Mucosa of rectum (tissue), 2 donors: ENCODE measurements around the gene USP20.

Experiments
- H3K27ac ChIP-seq, 2 donors: one replicate each; pipeline ENCODE4 v1.7.0; 2013; ENCODE audit warnings: inconsistent platforms in 2 of 2, low read depth in 2 of 2, low read length in 2 of 2
- H3K27me3 ChIP-seq, 2 donors: one replicate each; pipeline ENCODE4 v1.7.0; 2013; ENCODE audit warnings: low read length in 2 of 2; ENCODE audit not compliant: control insufficient read depth in 2 of 2, insufficient read depth in 2 of 2
- H3K36me3 ChIP-seq, 2 donors: one replicate each; pipeline ENCODE4 v1.7.0; 2013; ENCODE audit warnings: low read length in 2 of 2; ENCODE audit not compliant: control insufficient read depth in 2 of 2, insufficient read depth in 2 of 2
- H3K4me1 ChIP-seq, 2 donors: one replicate each; pipeline ENCODE4 v1.7.0; 2013; ENCODE audit warnings: low read length in 2 of 2, mild to moderate bottlenecking in 1 of 2; ENCODE audit not compliant: control insufficient read depth in 2 of 2, insufficient read depth in 2 of 2
- H3K4me3 ChIP-seq, 2 donors: one replicate each; pipeline ENCODE4 v1.7.0; 2013; ENCODE audit warnings: low read length in 2 of 2
- H3K9ac ChIP-seq, 2 donors: one replicate each; pipeline ENCODE4 v1.7.0; 2013; ENCODE audit warnings: low read length in 2 of 2, low read depth in 1 of 2, mild to moderate bottlenecking in 1 of 2
- H3K9me3 ChIP-seq, 2 donors: one replicate each; pipeline ENCODE4 v1.7.0; 2013; ENCODE audit warnings: low read length in 2 of 2; ENCODE audit not compliant: control insufficient read depth in 2 of 2
- donor health status: healthy.
- donor health status: Normal muscosa, but diverticular disease.

The USP20 gene

GRCh38 chr9:129914051-129914450 lies 78.8 kb downstream of the USP20 start:
- H3K4me1 ChIP-seq = no peaks in the 10 kb centered on the region
- no peak overlapping the region for H3K27ac ChIP-seq
- no peak overlapping the region for H3K4me3 ChIP-seq
- H3K27me3 ChIP-seq = no peaks in the 10 kb centered on the region
- no peaks in the 10 kb centered on the region for H3K9me3 ChIP-seq
- peaks cover 0 to 6% of the 10 kb centered on the region in 2 donors for H3K36me3 ChIP-seq
- H3K9ac ChIP-seq = no peak overlapping the region

- H3K9me3 ChIP-seq = no peaks in the 10 kb centered on the region
- no peaks in the 10 kb centered on the region for H3K27me3 ChIP-seq
- peaks cover 4 to 7% of the 10 kb centered on the region in 2 donors for H3K36me3 ChIP-seq
- no peaks in the 10 kb centered on the region for H3K4me1 ChIP-seq
- H3K9ac ChIP-seq = no peak overlapping the region
- no peak overlapping the region for H3K27ac ChIP-seq
- H3K4me3 ChIP-seq = no peak overlapping the region
These were observed 81.4 kb downstream of the USP20 start for GRCh38 chr9:129916707-129917106.

- Histone ChIP-seq H3K27me3 (no peaks in the 10 kb centered on the region), H3K36me3 (peaks cover 14 to 16% of the 10 kb centered on the region in 2 donors), H3K9ac (no peak overlapping the region), H3K9me3 (no peaks in the 10 kb centered on the region), H3K4me1 (no peaks in the 10 kb centered on the region), H3K4me3 (no peak overlapping the region), H3K27ac (no peak overlapping the region)
These were observed 83.2 kb downstream of the USP20 start for GRCh38 chr9:129918296-129918950.

GRCh38 chr9:129919277-129919676 lies 84.0 kb downstream of the USP20 start:
- Histone ChIP-seq H3K4me3 (no peak overlapping the region), H3K9ac (no peak overlapping the region), H3K4me1 (no peaks in the 10 kb centered on the region), H3K27me3 (no peaks in the 10 kb centered on the region), H3K36me3 (peaks cover 17 to 18% of the 10 kb centered on the region in 2 donors), H3K9me3 (no peaks in the 10 kb centered on the region), H3K27ac (no peak overlapping the region)

GRCh38 chr9:129919841-129920240 lies 84.6 kb downstream of the USP20 start:
- no peak overlapping the region for H3K4me3 ChIP-seq
- no peaks in the 10 kb centered on the region for H3K4me1 ChIP-seq
- H3K27me3 ChIP-seq = no peaks in the 10 kb centered on the region
- no peaks in the 10 kb centered on the region for H3K9me3 ChIP-seq
- H3K27ac ChIP-seq = no peak overlapping the region
- H3K9ac ChIP-seq = no peak overlapping the region
- H3K36me3 ChIP-seq = peaks cover 22 to 23% of the 10 kb centered on the region in 2 donors

- Histone ChIP-seq H3K36me3 (peaks cover 25 to 30% of the 10 kb centered on the region in 2 donors), H3K27me3 (no peaks in the 10 kb centered on the region), H3K27ac (no peak overlapping the region)
These were observed 86.6 kb downstream of the USP20 start for GRCh38 chr9:129921905-129922304.

DNA sequence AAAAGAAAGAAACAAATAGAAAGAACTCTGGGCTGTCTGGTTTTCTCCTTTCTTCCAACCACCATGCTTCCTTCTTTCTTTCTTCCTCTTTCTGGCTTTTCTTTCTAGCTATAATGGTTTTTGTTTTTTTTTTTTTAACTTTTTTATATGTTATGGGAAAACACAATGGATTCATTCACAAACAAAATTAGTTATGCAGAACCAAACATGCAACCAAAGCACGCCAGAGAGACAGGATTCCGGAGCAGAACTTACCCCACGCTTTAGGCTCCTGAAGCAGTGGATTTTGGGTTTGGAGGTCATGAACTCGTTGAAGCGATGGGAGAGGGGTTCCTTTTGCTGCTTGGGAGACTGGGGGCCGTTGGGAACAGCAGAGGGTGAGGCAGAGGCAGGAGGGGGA lies 88.3 kb downstream of the USP20 start:
- Histone ChIP-seq H3K36me3 (peaks cover 25 to 33% of the 10 kb centered on the region in 2 donors), H3K9ac (no peak overlapping the region), H3K4me3 (no peak overlapping the region), H3K4me1 (no peaks in the 10 kb centered on the region), H3K9me3 (no peaks in the 10 kb centered on the region), H3K27me3 (no peaks in the 10 kb centered on the region), H3K27ac (no peak overlapping the region)

More at GRCh38 chr9:129921905-129922304, 86.6 kb downstream of the USP20 start:
- no peaks in the 10 kb centered on the region for H3K9me3 ChIP-seq
- no peak overlapping the region for H3K9ac ChIP-seq
- H3K4me3 ChIP-seq = no peak overlapping the region
- H3K4me1 ChIP-seq = no peaks in the 10 kb centered on the region

DNA sequence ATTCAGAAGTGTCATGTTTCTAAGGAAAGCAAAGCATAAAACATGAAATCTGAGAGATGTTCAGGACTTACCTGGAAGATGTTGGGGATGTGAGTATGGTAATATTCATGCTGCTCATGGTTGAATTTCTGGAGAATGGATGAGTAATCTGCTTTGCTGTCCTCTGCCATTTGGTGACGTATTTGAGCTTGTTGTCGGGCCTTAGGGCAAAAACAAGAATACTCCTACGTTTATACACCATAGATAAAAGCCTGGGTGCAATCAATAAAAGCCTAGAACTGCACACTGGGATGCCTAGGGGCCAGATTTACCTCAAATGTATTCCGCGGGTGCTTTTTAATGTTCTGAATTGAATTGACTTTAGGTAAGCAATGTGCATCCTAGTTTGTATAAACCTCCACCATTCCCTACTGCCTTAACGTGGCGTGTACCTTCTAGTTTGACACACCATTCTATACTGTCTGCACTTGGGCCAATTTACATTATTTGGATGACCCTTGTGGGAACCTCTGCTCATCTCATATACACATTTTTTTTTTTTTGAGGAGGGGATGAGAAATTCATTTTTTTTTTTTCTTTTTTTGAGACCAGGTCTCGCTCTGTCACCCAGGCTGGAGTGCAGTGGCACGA lies 94.4 kb downstream of the USP20 start:
- H3K4me1 ChIP-seq = peaks cover 4% of the 10 kb centered on the region in 2 donors
- H3K27ac ChIP-seq = no peak overlapping the region
- H3K27me3 ChIP-seq = no peaks in the 10 kb centered on the region
- H3K9ac ChIP-seq = no peak overlapping the region
- H3K9me3 ChIP-seq = no peaks in the 10 kb centered on the region
- peaks cover 5 to 15% of the 10 kb centered on the region in 2 donors for H3K36me3 ChIP-seq
- H3K4me3 ChIP-seq = no peak overlapping the region

DNA sequence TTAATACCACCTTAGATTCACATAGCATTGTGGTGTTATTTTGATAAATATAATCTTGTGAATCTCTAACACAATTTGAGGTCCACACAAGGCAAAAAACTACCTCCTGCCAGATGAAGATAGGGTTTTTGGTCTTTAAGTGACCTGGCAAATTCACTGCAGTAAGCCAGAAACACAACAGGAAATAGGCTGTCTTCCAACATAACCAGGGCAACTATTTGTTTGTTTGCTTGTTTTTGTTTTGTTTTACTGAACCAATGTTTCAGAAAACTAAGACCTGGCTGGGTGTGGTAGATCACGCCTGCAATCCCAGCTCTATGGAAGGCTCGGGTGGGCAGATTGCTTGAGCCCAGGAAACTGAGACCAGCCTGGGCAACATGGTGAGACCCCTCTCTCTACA lies 95.5 kb downstream of the USP20 start:
- no peak overlapping the region for H3K4me3 ChIP-seq
- H3K27ac ChIP-seq = no peak overlapping the region

More for the DNA sequence above, 95.5 kb downstream of the USP20 start:
- Histone ChIP-seq H3K9ac (no peak overlapping the region), H3K36me3 (peaks cover 0 to 10% of the 10 kb centered on the region in 2 donors), H3K27me3 (no peaks in the 10 kb centered on the region), H3K9me3 (no peaks in the 10 kb centered on the region), H3K4me1 (peaks cover 4 to 6% of the 10 kb centered on the region in 2 donors)
